Ovary (tissue), 9 donors: ENCODE results near the gene VPS13C. TPM values are rescaled to one million over a fixed set of nuclear protein-coding genes. Genes with fewer than 3 reads are reported as not detected.

Experiments used
- DNase-seq, 5 donors: peaks; one replicate each; pipeline ENCODE4 v3.0.0-alpha.2; 2019 to 2020
- H3K27ac ChIP-seq, 2 donors: fragments of 200-600 bp; one replicate each; pipeline versions ENCODE4 v1.5.1 to v1.8.0; 2019 to 2022
- H3K27me3 ChIP-seq: fragments of 200-600 bp; one replicate; pipeline ENCODE4 v1.8.0; 2022
- H3K36me3 ChIP-seq: fragments of 200-600 bp; sonication (generic); one replicate; pipeline ENCODE4 v1.5.1; 2019
- H3K4me1 ChIP-seq: one replicate; pipeline ENCODE4 v1.8.1; 2013; ENCODE audit warnings: mild to moderate bottlenecking, moderate library complexity; ENCODE audit not compliant: insufficient read depth
- H3K4me3 ChIP-seq: fragments of 200-600 bp; sonication (generic); one replicate; pipeline ENCODE4 v1.5.1; 2017
- H3K9me3 ChIP-seq, 2 donors: fragments of 200-600 bp in 1 of 2; sonication (generic) in 1 of 2; one replicate each; pipeline versions ENCODE4 v1.5.1 to v1.8.1; 2013 to 2019; ENCODE audit warnings: mild to moderate bottlenecking in 1 of 2, moderate library complexity in 1 of 2
- EP300 ChIP-seq: sonication (generic); formaldehyde crosslinking; IDR thresholded peaks from one replicate; pipeline ENCODE4 v1.6.1; 2017; ENCODE audit warnings: antibody characterized with exemption
- POLR2A ChIP-seq: fragments of 450-650 bp; IDR thresholded peaks from one replicate; pipeline ENCODE4 v1.6.1; 2017; ENCODE audit warnings: antibody characterized with exemption, mild to moderate bottlenecking, moderate library complexity
- WGBS, 3 donors: extraction: QIAGEN DNeasy Blood & Tissue Kit in 1 of 3; methylation state at CpG; one replicate each; pipeline versions ENCODE4 v1.1.5 to v1.1.7; 2013 to 2017; 5-methylcytosine and 5-hydroxymethylcytosine counted together
- intact Hi-C, 4 donors: fragments of 100-400 bp; cut with DNase I; formaldehyde crosslinking; loops; one replicate each; pipeline versions ENCODE4 v1.11.0 to v1.15.1; 2022 to 2023
- polyA plus RNA-seq, 2 donors: library from polyadenylated mRNA; stranded (reverse); fragments of 200-250 nt in 1 of 2; fragments of 350-450 nt in 1 of 2; fragmentation: Illumina TruSeq in 1 of 2; extraction: RNeasy Lipid Tissue Mini Kit (QIAGEN cat#74804) in 1 of 2; gene quantifications; one replicate each; pipeline ENCODE4 v1.2.3, GENCODE V29; 2013 to 2014
- total RNA-seq, 7 donors: library from RNA; depleted of rRNA in 2 of 7; stranded (reverse); fragments of >200 nt in 2 of 7; fragmentation: NEBNext Ultra II Directional in 3 of 7; extraction: Animal tissue kit (Norgen Biotek cat#: 25700) in 3 of 7; gene quantifications; one replicate each; pipeline versions ENCODE4 v1.1.0 to v1.2.4, GENCODE V29; 2016 to 2023
- TF ChIP-seq, protein P1 (sequence below), 3 donors: fragments of 450-650 bp in 2 of 3; fragments of 200-600 bp in 1 of 3; IDR thresholded peaks; one replicate each; pipeline versions ENCODE4 v1.5.1 to v1.8.0; 2016 to 2022; ENCODE audit warnings: antibody characterized with exemption in 3 of 3, mild to moderate bottlenecking in 1 of 3
- donor health status: DM: no; HTN: no; CAD: no; lungs with moderate emphysema.
- donor health status: DM: no; HTN: no; CAD: no.
- donor health status: Bipolar disorder and iron deficiency.
- donor health status: DM: yes; HTN: yes; CAD: no.
- donor health status: DM: no; HTN: no; CAD: no.
- donor health status: DM: yes; HTN: yes; CAD: no.

The VPS13C gene
- total and polyA plus RNA-seq, 9 donors, result 19.4 to 78.1 (median 68.4) TPM

DNA sequence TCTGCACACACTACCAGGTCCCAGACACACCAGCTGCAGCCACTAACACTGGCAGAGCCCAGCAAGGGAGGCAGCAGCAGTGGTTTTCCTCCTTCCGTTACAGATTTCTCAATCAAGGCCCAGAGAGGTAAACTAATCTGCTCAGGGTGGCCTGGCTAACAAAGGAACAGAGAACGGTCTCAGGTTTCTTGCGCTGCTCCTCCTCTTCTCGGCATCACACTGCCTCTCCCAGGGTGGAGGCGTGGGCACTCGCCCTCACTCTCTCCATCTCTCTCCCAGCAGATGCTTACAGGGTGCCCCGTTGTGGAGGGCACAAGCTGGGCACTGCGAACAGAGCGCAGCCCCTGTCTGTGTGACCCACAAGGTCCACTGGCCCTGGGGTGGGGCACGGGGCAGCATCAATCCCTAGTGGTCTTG lies 228.7 kb downstream of the VPS13C start:
- TF ChIP-seq EP300 (no peak), POLR2A (no peak)
- TF ChIP-seq, protein P1, sequence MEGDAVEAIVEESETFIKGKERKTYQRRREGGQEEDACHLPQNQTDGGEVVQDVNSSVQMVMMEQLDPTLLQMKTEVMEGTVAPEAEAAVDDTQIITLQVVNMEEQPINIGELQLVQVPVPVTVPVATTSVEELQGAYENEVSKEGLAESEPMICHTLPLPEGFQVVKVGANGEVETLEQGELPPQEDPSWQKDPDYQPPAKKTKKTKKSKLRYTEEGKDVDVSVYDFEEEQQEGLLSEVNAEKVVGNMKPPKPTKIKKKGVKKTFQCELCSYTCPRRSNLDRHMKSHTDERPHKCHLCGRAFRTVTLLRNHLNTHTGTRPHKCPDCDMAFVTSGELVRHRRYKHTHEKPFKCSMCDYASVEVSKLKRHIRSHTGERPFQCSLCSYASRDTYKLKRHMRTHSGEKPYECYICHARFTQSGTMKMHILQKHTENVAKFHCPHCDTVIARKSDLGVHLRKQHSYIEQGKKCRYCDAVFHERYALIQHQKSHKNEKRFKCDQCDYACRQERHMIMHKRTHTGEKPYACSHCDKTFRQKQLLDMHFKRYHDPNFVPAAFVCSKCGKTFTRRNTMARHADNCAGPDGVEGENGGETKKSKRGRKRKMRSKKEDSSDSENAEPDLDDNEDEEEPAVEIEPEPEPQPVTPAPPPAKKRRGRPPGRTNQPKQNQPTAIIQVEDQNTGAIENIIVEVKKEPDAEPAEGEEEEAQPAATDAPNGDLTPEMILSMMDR (IDR thresholded peaks at IDR 0.05), result no peak

DNA sequence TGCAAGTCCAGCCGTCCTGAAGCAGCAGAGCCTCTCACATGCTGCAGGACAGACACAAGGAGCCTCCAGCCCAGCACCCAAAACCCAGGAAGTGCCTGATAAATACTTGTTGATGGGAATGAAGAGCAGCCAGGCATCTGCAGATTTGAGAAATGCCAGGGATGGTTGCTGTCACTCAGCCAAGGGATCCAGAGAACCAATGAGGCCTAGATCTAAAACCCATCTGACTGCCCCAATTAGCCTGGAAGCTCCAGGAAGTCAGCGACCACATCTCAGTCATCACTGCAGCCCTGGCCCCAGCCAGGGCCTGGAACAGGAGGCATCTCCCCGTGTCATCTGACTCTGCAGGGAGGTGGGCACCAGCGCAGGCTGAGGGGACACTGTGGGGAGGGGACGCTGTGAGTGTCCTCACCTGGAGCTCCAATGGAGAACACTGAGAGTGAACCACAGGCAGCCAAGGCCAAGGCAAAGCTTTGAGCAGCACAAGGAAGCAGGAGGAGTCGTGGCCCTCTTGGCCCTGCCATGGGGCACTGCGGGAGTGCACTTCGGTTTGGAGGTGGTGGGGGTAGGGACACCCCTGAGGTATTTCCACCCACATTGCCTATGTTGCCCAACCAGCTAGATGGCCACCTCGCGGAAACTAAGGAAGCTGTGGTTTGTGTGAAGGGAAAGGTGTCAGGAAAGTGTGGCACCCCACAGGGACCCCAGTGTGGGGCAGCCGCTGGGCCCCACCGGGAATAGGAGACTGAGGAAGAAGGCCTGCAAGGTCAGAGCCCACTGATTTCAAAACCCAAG lies 229.5 kb downstream of the VPS13C start:
- Histone ChIP-seq H3K9me3 (no peaks in the 10 kb centered on the region), H3K27ac (no peak overlapping the region), H3K36me3 (no peaks in the 10 kb centered on the region), H3K4me1 (no peaks in the 10 kb centered on the region), H3K4me3 (no peak overlapping the region), H3K27me3 (no peaks in the 10 kb centered on the region)
- WGBS, 3 donors, result 88 to 96% (median 92%) methylated on average over 11 to 12 of the region's 12 CpGs
- TF ChIP-seq, protein P1 (IDR thresholded peaks at IDR 0.05), result no peak
- no peak for TF ChIP-seq POLR2A
- no peak for TF ChIP-seq EP300
- intact Hi-C loops, result loop anchor here in 2 of 4 donors (5.0 to 10.0 kb wide), 3 partner anchors 1246 to 1318 kb away; no protein-coding TSS in a partner anchor
- no peak for DNase-seq

More for the DNA sequence above, 228.7 kb downstream of the VPS13C start:
- Histone ChIP-seq H3K4me3 (no peak overlapping the region), H3K27me3 (no peaks in the 10 kb centered on the region), H3K36me3 (no peaks in the 10 kb centered on the region), H3K27ac (no peak overlapping the region), H3K4me1 (no peaks in the 10 kb centered on the region), H3K9me3 (no peaks in the 10 kb centered on the region)
- intact Hi-C loops, result loop anchor here in 2 of 4 donors (5.0 to 10.0 kb wide), 3 partner anchors 1247 to 1319 kb away; no protein-coding TSS in a partner anchor
- DNase-seq, result no peak
- 84 to 89% (median 88%) methylated on average over 10 of the region's 10 CpGs for WGBS, 3 donors

GRCh38 chr15:61829514-61829889 lies 230.7 kb downstream of the VPS13C start:
- Histone ChIP-seq H3K27ac (no peak overlapping the region), H3K27me3 (no peaks in the 10 kb centered on the region), H3K9me3 (no peaks in the 10 kb centered on the region), H3K36me3 (no peaks in the 10 kb centered on the region), H3K4me1 (no peaks in the 10 kb centered on the region), H3K4me3 (no peak overlapping the region)
- TF ChIP-seq, protein P1 (IDR thresholded peaks at IDR 0.05), result no peak
- no peak for TF ChIP-seq POLR2A
- no peak for TF ChIP-seq EP300
- DNase-seq, result no peak
- intact Hi-C loops, result no loop called here
- 82 to 89% (median 86%) methylated on average over 7 of the region's 7 CpGs for WGBS, 3 donors

DNA sequence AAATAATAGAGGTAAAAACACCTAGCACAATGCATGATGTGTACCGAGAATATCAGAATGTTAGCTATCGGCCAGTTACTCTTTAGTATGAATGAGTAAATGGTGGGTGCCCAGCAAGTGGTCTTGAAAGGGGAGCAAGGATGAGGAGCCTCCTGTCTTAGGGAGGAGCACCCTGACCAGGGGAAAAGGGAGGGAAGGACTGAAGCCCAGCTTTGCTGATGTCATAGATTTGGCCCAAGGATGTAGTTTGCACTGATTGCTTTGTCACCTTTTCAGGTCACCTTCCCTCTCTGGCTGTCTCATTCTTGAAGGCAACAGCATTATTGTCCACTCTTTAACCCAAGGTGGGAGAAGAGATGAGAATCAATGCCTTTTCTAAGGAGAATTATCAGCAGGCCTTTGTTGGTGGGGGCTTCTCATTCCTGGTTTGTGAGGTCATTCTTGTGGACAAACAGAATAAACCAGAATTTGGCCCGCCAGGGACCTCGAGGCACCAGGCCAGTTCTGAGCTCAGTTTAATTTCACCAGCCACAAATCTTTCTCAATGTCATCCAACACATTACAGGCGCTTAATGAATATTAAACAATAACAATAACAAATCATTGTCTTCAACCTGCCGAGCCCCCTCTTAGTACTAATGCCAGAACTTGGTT lies 231.3 kb downstream of the VPS13C start:
- Histone ChIP-seq H3K27ac (no peak overlapping the region), H3K36me3 (no peaks in the 10 kb centered on the region), H3K9me3 (no peaks in the 10 kb centered on the region), H3K4me1 (no peaks in the 10 kb centered on the region), H3K4me3 (no peak overlapping the region), H3K27me3 (no peaks in the 10 kb centered on the region)
- DNase-seq, result no peak
- intact Hi-C loops, result no loop called here
- WGBS, 3 donors, result 62 to 69% (median 66%) methylated on average over 6 of the region's 6 CpGs
- TF ChIP-seq, protein P1 (IDR thresholded peaks at IDR 0.05), result no peak
- no peak for TF ChIP-seq EP300
- TF ChIP-seq POLR2A, result no peak
